Measurements from ENCODE around the gene PIM2. TPM values are rescaled to one million over a fixed set of nuclear protein-coding genes. Genes with fewer than 3 reads are reported as not detected.

Gene PIM2
- total and polyA plus RNA-seq, 5 donors from 2014 or later = 391 to 549 (median 475) TPM

GRCh38 chrX:48902776-48903175 lies 16.0 kb downstream of the PIM2 start:
- peaks cover 15% of the 10 kb centered on the region for H3K36me3 Mint-ChIP-seq
- H3K27ac ChIP-seq (ENCODE audit: insufficient read depth, low read length, poor library complexity, severe bottlenecking) = no peak overlapping the region
- ATAC-seq (ENCODE audit: low read depth in 2 of 2) = no peak
- H3K4me3 Mint-ChIP-seq = no peak overlapping the region
- H3K4me3 ChIP-seq (ENCODE audit: low read depth, low read length) = no peak overlapping the region
- peak overlapping the region in 2 of 3 donors; percentile 36 to 68 for H3K27ac Mint-ChIP-seq
- H3K9me3 ChIP-seq (ENCODE audit: control insufficient read depth in 2 of 2, low read length in 2 of 2) = no peaks in the 10 kb centered on the region
- no peaks in the 10 kb centered on the region for H3K27me3 Mint-ChIP-seq
- H3K27me3 ChIP-seq (ENCODE audit: control insufficient read depth, insufficient read depth, low read length) = no peaks in the 10 kb centered on the region
- peaks cover 36% of the 10 kb centered on the region for H3K36me3 ChIP-seq (ENCODE audit: control insufficient read depth, insufficient read depth, low read length)
- no peaks in the 10 kb centered on the region for H3K9me3 Mint-ChIP-seq
- DNase-seq = no peak
- peaks cover 10% of the 10 kb centered on the region for H3K4me1 ChIP-seq (ENCODE audit: control insufficient read depth, insufficient read depth, low read length, poor library complexity, severe bottlenecking)
- H3K4me1 Mint-ChIP-seq = peaks cover 0 to 22% (median 3%) of the 10 kb centered on the region in 4 donors

DNA sequence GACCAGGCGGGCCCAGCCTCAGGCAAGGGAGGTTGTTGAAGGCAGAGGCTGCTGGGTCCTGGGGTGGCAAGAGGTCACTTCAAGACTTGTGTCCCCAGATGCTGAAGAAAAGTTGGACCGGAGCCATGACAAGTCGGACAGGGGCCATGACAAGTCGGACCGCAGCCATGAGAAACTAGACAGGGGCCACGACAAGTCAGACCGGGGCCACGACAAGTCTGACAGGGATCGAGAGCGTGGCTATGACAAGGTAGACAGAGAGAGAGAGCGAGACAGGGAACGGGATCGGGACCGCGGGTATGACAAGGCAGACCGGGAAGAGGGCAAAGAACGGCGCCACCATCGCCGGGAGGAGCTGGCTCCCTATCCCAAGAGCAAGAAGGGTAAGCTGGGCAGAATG lies 16.7 kb downstream of the PIM2 start:
- ATAC-seq (ENCODE audit: low read depth in 2 of 2) = no peak
- no peak for DNase-seq
- H3K4me1 ChIP-seq (ENCODE audit: control insufficient read depth, insufficient read depth, low read length, poor library complexity, severe bottlenecking) = peaks cover 10% of the 10 kb centered on the region
- H3K36me3 Mint-ChIP-seq = peaks cover 15% of the 10 kb centered on the region
- peaks cover 36% of the 10 kb centered on the region for H3K36me3 ChIP-seq (ENCODE audit: control insufficient read depth, insufficient read depth, low read length)
- H3K27me3 Mint-ChIP-seq = no peaks in the 10 kb centered on the region
- no peaks in the 10 kb centered on the region for H3K9me3 ChIP-seq (ENCODE audit: control insufficient read depth in 2 of 2, low read length in 2 of 2)
- H3K4me3 Mint-ChIP-seq = no peak overlapping the region
- H3K27ac Mint-ChIP-seq = peak overlapping the region in 2 of 3 donors; percentile 26 to 68
- H3K4me1 Mint-ChIP-seq = peaks cover 0 to 27% (median 3%) of the 10 kb centered on the region in 4 donors
- H3K27me3 ChIP-seq (ENCODE audit: control insufficient read depth, insufficient read depth, low read length) = no peaks in the 10 kb centered on the region
- no peak overlapping the region for H3K4me3 ChIP-seq (ENCODE audit: low read depth, low read length)
- no peaks in the 10 kb centered on the region for H3K9me3 Mint-ChIP-seq
- H3K27ac ChIP-seq (ENCODE audit: insufficient read depth, low read length, poor library complexity, severe bottlenecking) = no peak overlapping the region

- Histone ChIP-seq H3K27ac (ENCODE audit: insufficient read depth, low read length, poor library complexity, severe bottlenecking) (no peak overlapping the region), H3K4me1 (ENCODE audit: control insufficient read depth, insufficient read depth, low read length, poor library complexity, severe bottlenecking) (peaks cover 19% of the 10 kb centered on the region), H3K27me3 (ENCODE audit: control insufficient read depth, insufficient read depth, low read length) (no peaks in the 10 kb centered on the region), H3K9me3 (ENCODE audit: control insufficient read depth in 2 of 2, low read length in 2 of 2) (no peaks in the 10 kb centered on the region), H3K36me3 (ENCODE audit: control insufficient read depth, insufficient read depth, low read length) (peaks cover 36% of the 10 kb centered on the region), H3K4me3 (ENCODE audit: low read depth, low read length) (no peak overlapping the region)
- no peak overlapping the region for H3K4me3 Mint-ChIP-seq
- no peak overlapping the region for H3K27ac Mint-ChIP-seq
- DNase-seq = no peak
- peaks cover 15% of the 10 kb centered on the region for H3K36me3 Mint-ChIP-seq
- H3K9me3 Mint-ChIP-seq = no peaks in the 10 kb centered on the region
- ATAC-seq (ENCODE audit: low read depth in 2 of 2) = no peak
- peaks cover 0 to 37% (median 4%) of the 10 kb centered on the region in 4 donors for H3K4me1 Mint-ChIP-seq
- H3K27me3 Mint-ChIP-seq = no peaks in the 10 kb centered on the region
Observed at GRCh38 chrX:48901069-48901468, 17.8 kb downstream of the PIM2 start.

- Histone ChIP-seq H3K27ac (ENCODE audit: insufficient read depth, low read length, poor library complexity, severe bottlenecking) (peak overlapping the region; percentile 41), H3K4me3 (ENCODE audit: low read depth, low read length) (no peak overlapping the region), H3K4me1 (ENCODE audit: control insufficient read depth, insufficient read depth, low read length, poor library complexity, severe bottlenecking) (peaks cover 19% of the 10 kb centered on the region), H3K9me3 (ENCODE audit: control insufficient read depth in 2 of 2, low read length in 2 of 2) (no peaks in the 10 kb centered on the region), H3K27me3 (ENCODE audit: control insufficient read depth, insufficient read depth, low read length) (no peaks in the 10 kb centered on the region), H3K36me3 (ENCODE audit: control insufficient read depth, insufficient read depth, low read length) (peaks cover 30% of the 10 kb centered on the region)
- no peak for DNase-seq
- Mint-ChIP-seq H3K27me3 (no peaks in the 10 kb centered on the region), H3K4me3 (peak overlapping the region in 1 of 4 donors; percentile 48), H3K36me3 (peaks cover 13% of the 10 kb centered on the region), H3K9me3 (no peaks in the 10 kb centered on the region), H3K27ac (no peak overlapping the region), H3K4me1 (peaks cover 0 to 47% (median 6%) of the 10 kb centered on the region in 4 donors)
- ATAC-seq (ENCODE audit: low read depth in 2 of 2) = no peak
Observed at GRCh38 chrX:48899078-48899410, 19.8 kb downstream of the PIM2 start.

DNA sequence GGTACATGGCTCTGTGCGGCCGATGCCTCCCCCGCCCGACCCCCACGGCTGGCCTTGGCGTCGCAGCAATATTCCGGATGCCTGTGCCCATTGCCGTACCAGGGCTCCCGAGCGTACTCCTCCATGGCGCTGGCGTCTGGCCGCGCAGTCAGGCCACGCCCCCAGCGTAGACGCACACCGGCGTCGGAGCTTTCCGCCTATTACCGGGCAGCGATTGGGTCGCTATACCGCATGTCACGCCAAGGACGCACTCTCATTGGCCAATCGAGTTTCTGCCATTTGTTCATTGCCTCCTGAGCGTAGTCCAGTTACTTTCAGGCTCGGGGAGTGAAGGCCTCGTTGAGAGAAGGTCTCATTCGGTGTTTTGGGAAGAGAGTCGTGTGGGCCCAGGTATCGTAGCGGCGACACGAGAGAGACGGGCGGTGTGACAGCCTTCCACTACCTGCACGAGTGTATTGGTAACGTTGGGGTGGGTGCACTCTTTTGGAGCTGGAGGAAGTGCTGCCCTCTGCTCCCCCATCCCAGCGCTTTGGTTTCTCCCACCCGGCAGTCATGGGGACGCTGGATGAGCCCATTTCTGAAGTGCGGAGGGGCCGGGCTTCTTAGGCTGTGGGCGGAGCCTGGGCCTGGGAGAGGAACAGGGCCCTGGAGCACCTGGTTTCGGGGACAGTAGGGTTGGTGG lies 21.1 kb downstream of the PIM2 start, which contains the start of the genes PQBP1 and TIMM17B:
TSS of gene PQBP1 (plus strand) at position 306 of the 682 bp plus-strand sequence. CDS start 580 bp downstream, outside the sequence.
TSS of gene TIMM17B (minus strand) at position 144 of the 682 bp plus-strand sequence. CDS start at position 125, 19 bp downstream.
- Histone ChIP-seq H3K9me3 (ENCODE audit: control insufficient read depth in 2 of 2, low read length in 2 of 2) (no peaks in the 10 kb centered on the region), H3K4me3 (ENCODE audit: low read depth, low read length) (peak within 1 kb of the TSS; percentile 78), H3K27me3 (ENCODE audit: control insufficient read depth, insufficient read depth, low read length) (no peaks in the 10 kb centered on the region), H3K27ac (ENCODE audit: insufficient read depth, low read length, poor library complexity, severe bottlenecking) (peak within 1 kb of the TSS; percentile 96), H3K4me1 (ENCODE audit: control insufficient read depth, insufficient read depth, low read length, poor library complexity, severe bottlenecking) (peaks cover 19% of the 10 kb centered on the region), H3K36me3 (ENCODE audit: control insufficient read depth, insufficient read depth, low read length) (peaks cover 23% of the 10 kb centered on the region)
- peak within 1 kb of the TSS; percentile 95 to 98 (median 96) for H3K27ac Mint-ChIP-seq
- no peaks in the 10 kb centered on the region for H3K9me3 Mint-ChIP-seq
- DNase-seq (peak; percentile 83 to 95 (median 90)), ATAC-seq (ENCODE audit: low read depth in 2 of 2) (peak; percentile 91 to 93)
- H3K4me1 Mint-ChIP-seq = peaks cover 0 to 42% (median 6%) of the 10 kb centered on the region in 4 donors
- H3K36me3 Mint-ChIP-seq = peaks cover 7% of the 10 kb centered on the region
- H3K27me3 Mint-ChIP-seq = no peaks in the 10 kb centered on the region
- peak within 1 kb of the TSS; percentile 84 to 97 (median 94) for H3K4me3 Mint-ChIP-seq

- ATAC-seq (ENCODE audit: low read depth in 2 of 2) (no peak), DNase-seq (peak; percentile 55 to 68 (median 61))
- H3K4me3 Mint-ChIP-seq = peak overlapping the region; percentile 84 to 97 (median 94)
- H3K27me3 Mint-ChIP-seq = no peaks in the 10 kb centered on the region
- no peaks in the 10 kb centered on the region for H3K9me3 Mint-ChIP-seq
- peaks cover 6% of the 10 kb centered on the region for H3K36me3 Mint-ChIP-seq
- peak overlapping the region; percentile 95 to 98 (median 96) for H3K27ac Mint-ChIP-seq
- peak overlapping the region; percentile 96 for H3K27ac ChIP-seq (ENCODE audit: insufficient read depth, low read length, poor library complexity, severe bottlenecking)
- H3K36me3 ChIP-seq (ENCODE audit: control insufficient read depth, insufficient read depth, low read length) = peaks cover 18% of the 10 kb centered on the region
- peak overlapping the region; percentile 78 for H3K4me3 ChIP-seq (ENCODE audit: low read depth, low read length)
- peaks cover 19% of the 10 kb centered on the region for H3K4me1 ChIP-seq (ENCODE audit: control insufficient read depth, insufficient read depth, low read length, poor library complexity, severe bottlenecking)
- no peaks in the 10 kb centered on the region for H3K9me3 ChIP-seq (ENCODE audit: control insufficient read depth in 2 of 2, low read length in 2 of 2)
- peaks cover 0 to 46% (median 6%) of the 10 kb centered on the region in 4 donors for H3K4me1 Mint-ChIP-seq
- H3K27me3 ChIP-seq (ENCODE audit: control insufficient read depth, insufficient read depth, low read length) = no peaks in the 10 kb centered on the region
Observed at GRCh38 chrX:48897157-48897624, 21.6 kb downstream of the PIM2 start.

DNA sequence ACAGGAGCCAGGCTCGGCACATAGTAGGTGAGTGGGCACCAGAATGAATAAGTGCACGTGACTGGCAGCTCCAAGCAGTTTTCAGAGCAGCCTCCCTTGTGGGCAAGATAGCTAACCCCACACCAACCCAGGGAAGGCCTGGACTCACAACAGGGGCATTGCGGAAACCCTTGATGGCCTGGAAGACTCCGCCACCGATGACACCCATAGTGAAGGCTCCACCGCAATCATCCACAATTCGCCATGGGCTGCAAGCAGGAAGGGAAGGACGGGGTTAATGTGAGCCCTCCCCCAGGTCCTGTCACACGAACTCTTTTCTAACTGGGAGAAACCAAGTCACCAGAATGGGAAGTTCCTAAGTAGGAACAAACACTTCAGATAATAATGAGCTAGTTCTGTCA lies 22.2 kb downstream of the PIM2 start:
- Mint-ChIP-seq H3K36me3 (peaks cover 3% of the 10 kb centered on the region), H3K27ac (peak overlapping the region; percentile 90 to 98 (median 95)), H3K4me1 (peaks cover 0 to 50% (median 6%) of the 10 kb centered on the region in 4 donors), H3K9me3 (no peaks in the 10 kb centered on the region), H3K27me3 (no peaks in the 10 kb centered on the region), H3K4me3 (peak overlapping the region; percentile 84 to 97 (median 94))
- DNase-seq (no peak), ATAC-seq (ENCODE audit: low read depth in 2 of 2) (no peak)
- Histone ChIP-seq H3K4me3 (ENCODE audit: low read depth, low read length) (peak overlapping the region; percentile 78), H3K27ac (ENCODE audit: insufficient read depth, low read length, poor library complexity, severe bottlenecking) (peak overlapping the region; percentile 96), H3K27me3 (ENCODE audit: control insufficient read depth, insufficient read depth, low read length) (no peaks in the 10 kb centered on the region), H3K36me3 (ENCODE audit: control insufficient read depth, insufficient read depth, low read length) (peaks cover 13% of the 10 kb centered on the region), H3K9me3 (ENCODE audit: control insufficient read depth in 2 of 2, low read length in 2 of 2) (no peaks in the 10 kb centered on the region), H3K4me1 (ENCODE audit: control insufficient read depth, insufficient read depth, low read length, poor library complexity, severe bottlenecking) (peaks cover 25% of the 10 kb centered on the region)
